22Rv1 (cell line): ENCODE results near the gene HNF1B.
A peak's percentile ranks its signal among the peaks of the same experiment; 100 is the strongest.

Source experiments
- H3K27ac ChIP-seq: fragments of 450-650 bp; 2 replicates; pipeline ENCODE4 v1.5.1; 2017
- ZFX ChIP-seq: fragments of 450-650 bp; IDR thresholded peaks from 2 replicates; pipeline ENCODE4 v1.6.1; 2017; ENCODE audit warnings: antibody characterized with exemption, borderline replicate concordance
- TF ChIP-seq, protein P1 (sequence below): fragments of 450-650 bp; IDR thresholded peaks from 2 replicates; pipeline ENCODE4 v1.5.1; 2017; ENCODE audit warnings: mild to moderate bottlenecking

The HNF1B gene

DNA sequence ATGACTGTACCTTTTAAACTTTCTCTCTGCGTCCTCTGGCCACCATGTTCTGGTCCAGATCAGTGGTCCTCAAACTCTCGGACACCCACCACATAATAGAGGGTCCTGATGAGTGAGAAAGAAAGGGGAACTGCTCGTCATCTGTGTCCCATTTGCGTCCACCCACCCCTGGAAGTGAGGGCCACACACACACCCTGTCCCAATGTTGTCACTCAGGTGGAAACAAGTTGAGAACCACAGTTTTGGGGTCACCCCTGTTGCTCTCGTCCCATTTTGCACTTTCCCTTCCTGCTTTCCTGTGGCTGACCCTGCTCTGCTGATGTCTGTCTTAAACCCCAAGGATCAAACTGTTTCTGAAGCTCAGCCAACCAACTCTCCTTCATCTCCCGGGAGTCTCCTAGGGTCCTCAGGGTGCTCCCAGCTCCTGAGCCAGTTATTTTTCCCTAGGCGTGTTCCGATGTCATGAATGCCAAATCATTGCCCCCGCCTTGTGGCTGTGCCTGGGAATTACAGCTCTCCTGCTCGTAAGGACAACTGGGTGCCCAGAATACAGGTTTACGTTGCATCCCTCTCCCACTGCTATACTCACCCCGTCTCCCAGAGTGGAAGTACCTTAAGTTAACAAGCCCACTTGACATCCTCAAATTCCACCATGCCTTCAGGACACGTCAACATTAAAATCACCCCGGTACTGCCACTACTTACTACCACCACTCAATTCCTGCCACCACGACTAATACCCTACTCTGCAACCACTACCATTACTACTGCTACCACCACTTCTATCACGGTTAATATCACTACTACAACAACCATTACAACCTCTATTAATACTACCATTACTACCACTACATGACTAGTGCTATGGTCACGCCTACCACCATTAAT lies 26.0 kb upstream of the HNF1B start:
- no peak overlapping the region for H3K27ac ChIP-seq

DNA sequence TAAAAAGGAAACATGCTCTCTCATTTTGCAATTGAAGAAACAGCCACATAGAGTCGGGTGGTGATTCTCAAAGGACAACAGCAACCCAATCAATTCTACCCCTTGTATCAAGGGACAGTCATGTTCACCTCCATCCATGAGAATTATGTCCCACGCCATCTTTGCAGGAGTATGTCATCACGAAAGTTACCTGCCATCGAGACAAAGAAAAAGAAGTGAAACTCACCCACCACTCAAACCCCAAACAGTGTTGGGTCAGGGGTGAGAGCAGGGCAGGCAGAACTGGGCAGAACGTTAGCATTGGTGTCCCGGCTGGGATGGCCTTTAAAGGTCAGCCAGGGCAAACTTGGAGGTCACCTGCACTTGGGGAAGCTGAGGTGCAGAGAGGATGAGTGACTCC lies 24.2 kb upstream of the HNF1B start:
- H3K27ac ChIP-seq = no peak overlapping the region
- TF ChIP-seq ZFX = no peak
- TF ChIP-seq, protein P1, sequence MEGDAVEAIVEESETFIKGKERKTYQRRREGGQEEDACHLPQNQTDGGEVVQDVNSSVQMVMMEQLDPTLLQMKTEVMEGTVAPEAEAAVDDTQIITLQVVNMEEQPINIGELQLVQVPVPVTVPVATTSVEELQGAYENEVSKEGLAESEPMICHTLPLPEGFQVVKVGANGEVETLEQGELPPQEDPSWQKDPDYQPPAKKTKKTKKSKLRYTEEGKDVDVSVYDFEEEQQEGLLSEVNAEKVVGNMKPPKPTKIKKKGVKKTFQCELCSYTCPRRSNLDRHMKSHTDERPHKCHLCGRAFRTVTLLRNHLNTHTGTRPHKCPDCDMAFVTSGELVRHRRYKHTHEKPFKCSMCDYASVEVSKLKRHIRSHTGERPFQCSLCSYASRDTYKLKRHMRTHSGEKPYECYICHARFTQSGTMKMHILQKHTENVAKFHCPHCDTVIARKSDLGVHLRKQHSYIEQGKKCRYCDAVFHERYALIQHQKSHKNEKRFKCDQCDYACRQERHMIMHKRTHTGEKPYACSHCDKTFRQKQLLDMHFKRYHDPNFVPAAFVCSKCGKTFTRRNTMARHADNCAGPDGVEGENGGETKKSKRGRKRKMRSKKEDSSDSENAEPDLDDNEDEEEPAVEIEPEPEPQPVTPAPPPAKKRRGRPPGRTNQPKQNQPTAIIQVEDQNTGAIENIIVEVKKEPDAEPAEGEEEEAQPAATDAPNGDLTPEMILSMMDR = no peak

More for the DNA sequence above, 26.0 kb upstream of the HNF1B start:
- no peak for TF ChIP-seq ZFX
- TF ChIP-seq, protein P1 = peak; percentile 80

DNA sequence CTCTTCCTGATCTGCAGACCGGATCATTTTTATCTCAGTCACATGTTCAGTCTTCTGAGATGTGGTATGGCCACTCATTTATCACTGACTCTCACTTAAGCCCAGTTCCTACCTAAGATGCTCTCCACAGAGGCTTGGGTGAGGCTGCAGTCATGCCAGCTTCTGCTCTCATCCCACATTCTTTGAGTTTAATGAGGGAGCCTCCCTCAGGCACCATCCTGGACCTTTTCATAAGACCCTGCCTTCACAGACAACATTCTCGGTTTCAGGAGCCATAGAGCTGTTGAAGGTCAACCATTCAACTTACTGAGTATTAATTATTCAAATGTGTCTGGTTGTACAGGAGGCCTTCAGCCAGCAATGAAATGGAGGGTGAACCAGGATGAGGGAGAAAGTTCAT lies 23.6 kb upstream of the HNF1B start:
- H3K27ac ChIP-seq = no peak overlapping the region
- TF ChIP-seq, protein P1 = no peak
- TF ChIP-seq ZFX = no peak

DNA sequence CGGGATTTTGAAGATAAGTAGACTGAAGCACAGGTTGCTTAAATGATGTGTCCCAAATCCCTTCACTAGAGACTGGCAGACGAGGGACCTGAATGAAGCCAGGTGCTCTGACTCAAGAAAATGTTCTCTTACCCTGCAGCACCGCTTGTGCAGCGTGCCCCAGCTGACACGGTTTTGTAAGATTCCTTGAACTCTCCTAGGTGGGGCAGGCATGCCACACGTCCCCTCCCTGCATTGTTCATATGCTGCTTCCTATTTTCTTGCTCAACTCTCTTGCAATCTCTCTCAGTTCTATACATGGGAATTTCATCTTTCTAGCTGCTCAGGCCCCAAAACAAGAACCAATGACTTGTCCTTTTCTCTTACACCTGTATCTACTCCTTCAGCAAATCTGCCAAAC lies 22.1 kb upstream of the HNF1B start:
- TF ChIP-seq ZFX = no peak
- TF ChIP-seq, protein P1 = no peak
- no peak overlapping the region for H3K27ac ChIP-seq

DNA sequence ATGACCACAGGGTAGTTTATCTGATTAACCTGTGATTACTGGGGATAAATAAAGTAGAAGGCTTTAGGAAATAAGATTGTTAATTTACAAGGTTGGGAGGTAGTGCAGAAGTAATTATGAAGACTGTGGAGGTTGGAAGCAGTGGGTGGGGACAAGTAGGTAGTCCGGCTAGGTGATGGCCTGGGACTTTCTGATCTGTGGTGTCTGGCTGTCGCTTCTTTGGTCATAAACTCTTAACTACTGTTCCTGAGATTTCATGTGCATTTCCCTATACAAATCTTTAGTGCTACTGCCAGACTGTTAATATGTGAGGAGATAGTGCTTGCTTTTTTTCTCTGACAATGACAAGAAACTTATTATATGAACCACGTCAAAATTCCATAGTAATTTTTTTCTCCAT lies 19.5 kb upstream of the HNF1B start:
- no peak for TF ChIP-seq ZFX
- TF ChIP-seq, protein P1 = no peak

DNA sequence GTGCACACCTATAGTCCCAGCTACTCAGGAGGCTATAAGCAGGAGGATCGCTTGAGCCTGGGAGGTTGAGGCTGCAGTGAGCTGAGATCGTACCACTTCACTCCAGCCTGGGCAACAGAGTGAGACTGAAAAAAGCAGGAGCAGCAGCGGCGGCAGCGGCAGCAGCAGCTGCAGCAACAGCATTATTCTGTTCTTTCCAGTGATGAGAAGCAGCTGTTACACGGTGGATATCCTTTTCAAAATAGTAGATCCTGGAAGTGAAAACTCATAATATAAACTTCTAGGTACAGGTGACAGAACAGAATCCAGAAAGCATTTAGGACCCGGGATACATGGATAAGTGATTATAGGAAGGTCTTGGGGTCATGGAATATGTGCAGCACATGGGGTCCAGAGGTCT lies 17.8 kb upstream of the HNF1B start:
- no peak overlapping the region for H3K27ac ChIP-seq
- no peak for TF ChIP-seq ZFX
- TF ChIP-seq, protein P1 = no peak

More for the DNA sequence above, 19.5 kb upstream of the HNF1B start:
- no peak overlapping the region for H3K27ac ChIP-seq

DNA sequence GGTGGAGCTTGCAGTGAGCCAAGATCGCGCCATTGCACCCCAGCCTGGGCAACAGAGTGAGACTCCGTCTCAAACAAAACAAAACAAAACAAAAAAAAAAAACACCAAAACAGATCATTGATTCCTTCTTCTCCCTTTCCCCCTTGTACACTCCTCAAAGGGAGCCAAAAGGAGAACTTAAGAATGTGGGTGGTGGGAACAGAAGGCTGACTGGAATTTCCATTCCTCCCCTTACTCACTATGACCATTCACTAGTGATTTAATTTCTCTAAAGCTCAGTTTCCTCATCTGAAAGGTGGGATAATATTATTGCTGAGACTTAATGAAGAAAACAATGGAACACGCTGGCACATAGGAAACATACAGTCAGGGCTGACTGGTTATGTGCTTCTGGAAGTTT lies 17.1 kb upstream of the HNF1B start:
- no peak overlapping the region for H3K27ac ChIP-seq
- no peak for TF ChIP-seq ZFX
- TF ChIP-seq, protein P1 = no peak
